HG03103 (cell line): ENCODE data around the gene TUBGCP6.
A peak's percentile ranks its signal among the peaks of the same experiment; 100 is the strongest.

Experiments used
- ATAC-seq: cut with Tn5 transposase; IDR thresholded peaks from one replicate; pipeline ENCODE4 v1.9.1; 2021; ENCODE audit warnings: low read depth; ENCODE audit not compliant: unreplicated experiment

TUBGCP6 gene

GRCh38 chr22:50251477-50252081, 6.8 kb upstream of the TUBGCP6 start:
- ATAC-seq, result no peak

DNA sequence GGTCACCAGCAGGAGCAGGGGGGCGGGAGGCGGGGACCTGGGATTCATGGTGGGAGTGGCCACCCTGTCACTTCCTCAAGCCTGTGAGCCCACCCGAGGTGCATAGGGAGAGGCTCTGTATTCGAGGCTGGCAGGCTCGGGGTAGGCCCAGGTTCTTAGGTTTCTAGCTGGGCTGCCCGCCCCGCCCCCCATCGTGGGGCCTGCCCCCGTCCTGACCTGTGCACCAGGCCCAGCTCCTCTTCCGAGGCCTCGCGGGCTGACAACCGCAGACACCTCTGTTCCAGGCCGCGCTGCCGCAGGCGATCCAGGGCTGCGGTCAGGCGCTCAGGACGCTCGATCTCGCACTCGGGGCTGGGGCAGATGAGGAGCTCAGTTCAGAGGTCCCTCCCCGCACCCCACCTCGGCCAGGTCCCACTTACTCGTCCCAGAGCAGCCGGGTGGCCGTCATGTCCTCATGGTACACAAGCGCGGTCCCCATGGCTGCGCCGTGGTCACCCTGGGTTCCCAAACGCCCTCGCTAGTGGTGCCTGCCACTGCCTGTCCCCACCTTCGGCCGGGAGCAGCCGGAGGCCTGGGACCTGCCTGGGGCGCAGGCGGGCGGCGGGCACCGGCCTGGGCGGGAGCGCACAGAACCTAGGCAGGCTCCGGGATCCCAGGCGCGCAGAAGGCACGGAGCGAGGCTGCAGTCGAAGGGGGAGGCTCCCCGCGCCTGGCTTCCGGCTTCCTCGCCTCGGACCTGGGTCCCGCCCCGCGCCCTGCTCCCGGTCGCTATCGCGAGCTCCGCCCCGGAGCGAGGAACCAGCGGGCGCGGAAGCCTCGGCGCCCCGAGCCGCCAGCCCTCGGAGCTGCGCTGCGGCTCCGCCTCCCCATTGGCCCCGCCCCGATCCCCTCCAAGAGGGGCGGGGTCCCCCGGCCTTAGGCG, 6.0 kb upstream of the TUBGCP6 start, which contains the start of gene HDAC10:
HDAC10 (minus strand) TSS at position 711 of the 922 bp plus-strand sequence; CDS start at position 478, 233 bp downstream.
- ATAC-seq, result peak; percentile 45

DNA sequence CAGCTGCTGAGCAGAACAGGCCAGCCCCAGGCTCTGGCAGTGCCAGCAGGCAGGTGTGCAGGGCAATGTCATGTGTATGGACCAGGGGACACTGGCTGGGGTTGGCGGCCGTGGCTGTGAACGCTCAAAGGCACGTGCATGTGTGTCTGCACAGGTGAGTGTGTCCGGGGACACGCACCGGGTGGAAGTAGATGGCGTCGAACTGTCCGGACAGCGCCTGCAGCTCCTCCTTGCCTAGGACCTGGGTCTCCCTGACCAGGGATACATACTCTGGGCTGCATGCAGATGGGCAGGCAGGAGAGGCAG, 5.4 kb upstream of the TUBGCP6 start:
- no peak for ATAC-seq

DNA sequence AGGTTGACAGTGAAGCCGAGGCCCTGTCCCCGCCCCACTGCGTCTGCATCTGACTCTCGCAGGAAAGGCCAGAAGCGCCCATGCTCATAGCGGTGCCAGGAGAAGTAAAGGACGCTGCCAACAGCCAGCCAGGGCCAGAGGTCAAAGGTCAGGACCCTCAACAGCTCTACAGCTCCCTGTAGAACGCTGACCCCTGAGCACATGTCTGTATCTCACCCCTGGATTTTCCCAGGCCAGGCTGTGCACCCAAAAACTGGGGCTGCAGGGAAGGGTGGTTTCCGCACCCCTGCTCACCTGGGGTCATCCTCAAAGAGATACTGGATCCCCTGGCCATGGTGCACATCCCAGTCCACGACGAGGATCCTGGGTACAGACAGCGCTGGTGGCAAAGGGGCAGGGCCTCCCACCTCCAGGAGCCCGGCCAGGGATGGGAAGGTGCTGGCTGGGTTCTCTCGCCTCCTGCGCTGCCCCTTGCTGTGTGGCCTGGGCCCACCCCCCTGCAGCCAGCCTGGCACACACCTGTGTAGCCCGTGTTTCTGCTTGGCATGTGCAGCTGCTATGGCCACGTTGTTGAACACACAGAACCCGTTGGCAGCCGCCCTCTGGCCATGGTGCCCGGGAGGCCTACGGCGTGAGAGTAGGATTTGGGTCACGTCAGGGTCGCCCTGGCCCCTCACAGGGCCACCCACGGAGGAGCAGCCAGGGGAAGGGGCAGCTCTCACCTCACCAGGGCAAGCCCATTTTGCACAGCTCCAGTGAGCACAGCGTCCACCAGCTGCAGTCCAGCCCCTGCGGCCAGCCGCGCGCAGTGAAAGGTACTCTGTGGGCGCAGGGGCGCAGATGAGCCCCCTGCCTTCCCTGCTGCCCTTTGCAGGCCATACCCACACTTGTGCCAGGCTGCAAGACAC, 4.8 kb upstream of the TUBGCP6 start:
- no peak for ATAC-seq

DNA sequence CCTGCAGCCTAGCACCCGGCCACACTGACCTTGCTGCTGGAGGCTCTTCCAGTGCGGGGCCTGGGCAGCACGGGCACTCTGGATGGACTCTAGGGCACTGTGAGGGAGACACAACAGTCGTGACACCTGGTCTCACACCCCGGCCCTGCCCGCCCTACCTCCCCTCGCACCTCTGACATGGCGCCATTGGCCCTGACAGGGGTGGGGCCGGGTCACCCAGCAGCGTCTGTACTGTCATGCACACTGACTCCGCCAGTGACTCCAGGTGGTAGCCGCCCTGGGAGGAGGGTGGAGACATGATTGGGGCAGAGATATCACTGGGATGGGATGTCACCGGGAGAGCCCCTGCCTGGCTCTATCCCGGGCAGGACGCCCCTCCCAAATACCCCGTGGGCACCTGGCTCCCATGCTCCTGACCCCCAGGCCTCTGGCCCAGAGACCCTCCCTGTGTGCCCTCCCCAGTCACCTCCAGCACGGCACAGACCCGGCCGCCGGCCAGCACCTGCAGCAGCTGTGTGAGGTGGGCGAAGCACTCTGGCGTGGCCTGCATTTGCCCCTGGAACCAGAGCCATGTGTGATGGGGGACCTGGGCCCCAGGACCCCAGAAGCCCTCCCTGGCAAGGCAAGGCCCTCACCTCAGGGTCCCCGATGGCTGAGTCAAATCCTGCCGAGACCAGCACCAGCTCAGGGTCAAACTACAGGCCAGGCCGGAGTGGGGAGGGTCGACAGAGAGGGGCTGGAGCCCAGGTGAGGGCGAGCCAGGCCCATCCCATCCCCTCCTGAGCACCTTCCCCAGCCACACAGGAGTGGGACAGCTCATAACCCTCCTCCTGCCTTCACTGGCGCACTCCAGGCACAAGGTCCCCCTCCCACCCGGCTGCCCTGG, 3.6 kb upstream of the TUBGCP6 start:
- ATAC-seq, result no peak

GRCh38 chr22:50247748-50248147, 2.9 kb upstream of the TUBGCP6 start:
- ATAC-seq, result no peak

- ATAC-seq, result no peak
Observed at GRCh38 chr22:50246242-50247175, 1.7 kb upstream of the TUBGCP6 start.

DNA sequence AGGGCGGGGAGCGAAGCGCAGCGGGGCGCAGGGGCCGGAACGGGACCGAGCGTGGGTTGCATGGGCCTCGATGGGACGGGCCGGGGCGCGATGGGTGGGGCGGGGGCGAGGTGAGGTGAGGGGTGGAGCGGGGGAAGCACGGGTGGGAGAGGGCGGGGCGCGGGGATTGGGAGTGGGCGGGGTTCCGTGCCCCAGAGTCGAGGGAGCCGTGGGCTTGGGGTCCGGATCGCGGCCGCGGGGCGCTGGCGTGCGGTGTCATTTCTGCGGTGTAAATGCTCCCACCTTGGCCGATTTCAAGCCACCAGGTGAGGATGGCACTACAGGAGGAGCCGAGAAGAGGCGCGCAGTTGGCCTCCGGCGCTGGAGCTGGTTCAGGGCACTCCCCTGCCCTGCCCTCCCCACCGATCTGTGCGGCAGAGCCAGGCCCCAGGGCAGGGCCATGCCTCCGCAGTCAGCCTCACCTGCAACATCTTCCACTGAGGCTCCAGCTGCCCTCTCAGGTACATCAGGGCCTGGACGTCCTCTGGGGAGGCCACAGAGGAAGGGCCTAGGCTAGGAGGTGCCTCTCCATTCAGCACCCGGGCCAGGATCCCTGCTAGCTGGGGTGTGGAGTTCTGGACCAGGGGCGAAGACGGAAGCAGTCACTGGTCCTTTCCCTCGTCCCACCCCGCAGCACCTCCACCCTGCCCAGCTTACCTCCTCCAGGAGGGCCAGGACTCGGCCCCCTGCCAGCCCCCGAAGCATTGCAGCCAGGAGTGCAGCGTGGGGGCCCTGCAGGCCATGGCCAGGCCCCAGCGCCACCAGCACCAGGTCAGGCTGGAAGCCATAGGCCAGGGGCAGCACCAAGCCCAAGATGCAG, 620 bp upstream of the TUBGCP6 start:
- no peak for ATAC-seq

- ATAC-seq, result no peak
Observed at GRCh38 chr22:50243685-50244419, 971 bp downstream of the TUBGCP6 start.

GRCh38 chr22:50242406-50242949, 2.3 kb downstream of the TUBGCP6 start:
- ATAC-seq, result no peak

DNA sequence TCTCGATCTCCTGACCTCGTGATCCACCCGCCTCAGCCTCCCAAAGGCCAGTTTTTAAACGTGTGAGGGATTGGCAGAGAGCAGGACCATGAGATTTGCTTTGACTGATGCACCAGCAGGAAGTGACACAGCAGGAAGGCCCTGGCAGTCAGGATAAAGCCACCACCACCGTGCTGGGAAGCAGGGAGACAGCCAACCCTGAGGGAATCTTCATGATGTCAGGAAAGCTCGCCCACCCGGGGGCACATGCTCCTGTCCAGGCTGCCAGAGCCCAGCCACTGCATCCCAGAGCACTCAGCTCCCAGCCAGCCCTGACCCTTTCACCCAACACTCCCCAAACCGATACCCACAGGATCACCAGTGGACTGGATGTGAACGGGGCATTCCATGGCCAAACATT, 6.1 kb downstream of the TUBGCP6 start:
- no peak for ATAC-seq

DNA sequence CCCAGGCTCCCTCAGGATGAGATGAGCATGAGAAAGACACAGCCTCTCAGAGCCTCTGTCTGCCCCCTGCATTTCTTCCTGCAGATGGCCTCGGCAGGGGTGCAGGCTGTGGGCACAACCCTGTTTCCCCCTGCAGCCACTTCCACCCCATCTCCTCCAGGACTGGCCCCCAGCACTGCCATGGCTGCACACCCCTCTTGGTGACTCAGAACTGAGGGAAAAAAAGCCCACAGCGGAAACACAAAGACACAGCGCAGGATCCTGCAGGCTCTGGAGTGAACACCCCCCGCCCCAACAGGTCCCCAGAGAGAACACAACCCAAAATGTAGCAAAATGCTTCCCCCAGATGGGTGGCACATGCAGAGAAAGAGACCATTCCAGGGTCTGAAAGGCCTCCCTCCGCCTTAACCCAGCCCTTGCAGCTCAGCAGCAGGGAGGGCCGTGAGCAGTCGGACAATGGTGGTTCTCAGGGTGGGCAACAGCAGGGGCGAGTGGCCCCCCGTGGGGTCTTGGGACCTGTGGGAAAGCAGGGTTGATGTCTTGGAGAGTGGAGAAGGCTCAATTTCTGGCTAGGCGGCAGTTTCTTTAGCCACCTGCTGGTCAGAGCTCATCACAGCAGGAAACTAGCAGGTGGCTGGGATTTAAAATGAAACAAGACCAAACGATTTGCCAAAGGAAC, 8.0 kb downstream of the TUBGCP6 start:
- ATAC-seq, result no peak

DNA sequence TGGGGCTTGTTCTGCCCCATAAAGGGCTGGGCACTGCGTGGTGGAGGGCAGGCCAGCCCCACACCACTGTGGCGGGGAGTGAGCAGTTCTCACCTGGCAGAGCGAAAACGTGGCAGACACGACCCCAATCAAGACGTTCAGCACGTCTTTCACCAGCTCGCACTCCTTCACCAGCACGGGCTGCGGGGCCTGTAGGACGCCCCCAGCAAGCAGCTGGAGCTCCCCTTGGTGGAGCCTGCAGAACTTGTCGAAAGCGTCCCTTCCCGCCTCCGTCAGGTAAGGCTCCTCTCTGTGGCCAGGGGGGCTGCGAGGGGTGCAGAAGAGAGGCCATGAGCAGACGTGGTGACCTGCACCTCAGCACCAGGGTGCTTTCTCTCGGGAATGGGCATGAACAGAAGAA, 11.6 kb downstream of the TUBGCP6 start:
- no peak for ATAC-seq

DNA sequence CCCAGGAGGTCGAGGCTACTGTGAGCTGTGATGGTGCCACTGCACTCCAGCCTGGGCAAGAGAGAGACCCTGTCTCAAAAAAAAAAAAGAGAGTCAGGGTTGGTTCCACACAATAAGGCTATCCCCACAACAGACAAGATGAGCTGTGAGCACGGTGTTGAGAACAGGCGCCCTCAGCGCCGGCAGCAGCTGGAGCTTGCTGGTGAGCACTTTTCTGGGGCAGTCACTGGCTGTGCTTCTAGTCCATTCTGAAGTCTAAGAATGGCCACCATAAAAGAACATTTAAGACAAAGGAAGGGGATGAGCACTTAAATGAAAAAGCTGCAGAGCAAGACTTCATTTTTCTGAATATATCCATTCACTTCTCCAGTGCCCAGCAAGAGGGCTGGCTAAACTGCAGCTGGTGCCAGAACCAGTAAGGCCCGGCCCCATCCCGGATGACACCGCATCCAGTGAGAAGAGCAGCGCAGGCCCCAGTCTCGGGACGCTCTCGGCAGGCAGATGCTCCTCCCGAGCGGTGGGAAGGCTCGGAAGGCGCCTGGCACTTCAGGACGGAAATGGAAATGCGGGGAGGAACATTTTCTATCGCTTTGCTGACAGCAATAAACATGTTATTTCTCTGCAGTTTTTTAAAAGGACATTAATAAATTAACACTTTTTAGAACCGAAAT, 12.2 kb downstream of the TUBGCP6 start:
- ATAC-seq, result no peak

DNA sequence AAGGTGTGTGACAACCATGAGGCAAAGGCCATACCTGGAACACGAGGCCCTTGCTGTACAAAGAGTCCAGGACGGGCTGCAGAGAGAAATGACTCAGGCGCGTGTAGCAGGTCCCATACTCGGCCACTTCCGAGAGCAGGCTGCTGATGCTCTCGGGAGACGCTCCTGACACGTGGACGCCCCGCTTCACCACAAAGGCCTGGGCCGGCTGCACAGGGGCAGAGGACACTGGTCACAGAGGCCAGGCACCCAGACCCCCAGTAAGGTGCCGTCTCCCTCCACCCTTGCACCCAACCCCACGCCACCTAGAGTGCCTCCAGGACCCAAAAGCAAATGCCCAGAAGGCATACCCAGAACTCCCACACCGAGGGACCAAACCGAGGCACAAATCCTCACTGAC, 15.5 kb downstream of the TUBGCP6 start:
- ATAC-seq, result no peak

- no peak for ATAC-seq
Observed at GRCh38 chr22:50228366-50228765, 16.5 kb downstream of the TUBGCP6 start.
